Hematopoietic multipotent progenitor cell treated with erythropoietin and hydrocortisone succinate and interleukin-3 and kit ligand, for 15 days (in vitro differentiated cells): ENCODE measurements around the gene COL23A1.

Experiments
- DNase-seq: peaks from one replicate; pipeline ENCODE4 v3.0.0-alpha.2; 2015; ENCODE audit warnings: low spot score

Gene COL23A1

DNA sequence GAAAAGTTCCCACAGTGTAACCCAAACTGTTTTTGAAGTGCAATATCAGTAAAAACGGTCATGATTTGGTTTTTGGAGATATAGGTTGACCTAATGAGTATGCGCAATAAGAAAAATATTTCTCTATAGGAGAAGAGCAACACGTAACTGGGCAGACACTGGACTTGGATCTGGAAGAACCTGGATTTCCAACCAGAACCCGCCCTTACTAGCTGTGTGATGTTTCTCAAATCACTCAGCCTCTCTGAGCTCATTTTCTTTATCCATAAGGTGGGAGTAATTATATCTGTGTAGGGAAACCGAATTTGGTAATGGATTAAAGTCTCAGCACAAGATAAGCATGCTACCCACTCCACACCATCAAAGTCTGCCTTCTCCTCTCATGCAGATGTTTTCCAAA, 169.1 kb downstream of the COL23A1 start:
- no peak for DNase-seq

DNA sequence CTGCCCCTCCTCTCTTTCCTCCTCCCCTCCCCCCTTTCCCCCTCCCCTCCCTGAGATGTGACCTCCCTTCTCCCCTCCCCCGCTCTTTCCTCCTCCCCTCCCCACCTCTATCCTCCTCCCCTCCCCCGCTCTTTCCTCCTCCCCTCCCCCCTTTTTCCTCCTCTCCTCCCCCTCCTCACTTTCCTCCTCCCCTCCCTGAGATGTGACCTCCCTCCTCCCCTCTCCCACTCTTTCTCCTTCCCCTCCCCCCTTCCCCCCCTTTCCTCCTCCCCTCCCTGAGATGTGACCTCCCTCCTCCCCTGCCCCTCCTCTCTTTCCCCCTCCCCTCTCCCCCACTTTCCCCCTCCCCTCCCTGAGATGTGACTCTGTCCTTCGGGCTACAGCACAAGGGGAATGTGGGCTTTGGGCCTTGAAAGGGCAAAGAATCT, 169.8 kb downstream of the COL23A1 start:
- DNase-seq: no peak

DNA sequence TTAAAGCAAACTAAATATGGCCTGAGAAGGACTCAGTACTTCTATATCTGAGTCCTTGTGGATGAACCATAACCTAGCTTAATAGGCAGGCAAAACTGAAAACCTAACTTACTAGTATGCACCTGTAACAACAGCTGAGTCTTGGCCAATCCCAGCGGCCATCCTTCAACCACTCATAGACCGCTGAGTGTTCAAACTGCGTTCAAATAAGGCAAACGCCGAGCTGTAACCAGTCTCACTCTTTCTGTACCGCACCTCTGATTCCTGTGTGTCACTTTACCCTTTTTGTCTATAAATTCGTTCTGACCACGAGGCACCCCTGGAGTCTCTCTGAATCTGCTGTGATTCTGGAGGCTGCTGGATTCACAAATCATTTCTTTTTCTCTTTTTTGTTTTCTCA, 170.5 kb downstream of the COL23A1 start:
- no peak for DNase-seq

DNA sequence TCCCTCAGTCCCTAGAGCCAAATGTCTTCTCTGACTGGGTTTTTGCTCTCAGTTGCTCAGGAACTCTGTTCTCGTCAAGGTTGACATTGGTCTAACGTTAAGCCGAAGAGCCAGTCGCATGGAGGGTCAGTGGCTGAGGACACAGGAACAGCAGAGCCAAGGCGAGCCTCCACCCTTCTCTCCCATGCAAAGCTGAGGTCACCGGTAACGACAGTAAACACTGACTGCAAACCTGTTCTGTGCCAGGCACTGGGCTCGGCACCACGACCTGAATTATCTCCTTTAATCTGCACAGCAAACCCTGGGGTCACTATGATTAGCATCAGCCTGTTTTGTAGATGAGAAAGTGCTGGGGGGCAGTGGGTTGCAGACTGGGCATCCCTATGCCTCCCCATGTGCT, 171.0 kb downstream of the COL23A1 start:
- DNase-seq: no peak

GRCh38 chr5:178418471-178419010, 171.7 kb downstream of the COL23A1 start:
- DNase-seq: no peak

DNA sequence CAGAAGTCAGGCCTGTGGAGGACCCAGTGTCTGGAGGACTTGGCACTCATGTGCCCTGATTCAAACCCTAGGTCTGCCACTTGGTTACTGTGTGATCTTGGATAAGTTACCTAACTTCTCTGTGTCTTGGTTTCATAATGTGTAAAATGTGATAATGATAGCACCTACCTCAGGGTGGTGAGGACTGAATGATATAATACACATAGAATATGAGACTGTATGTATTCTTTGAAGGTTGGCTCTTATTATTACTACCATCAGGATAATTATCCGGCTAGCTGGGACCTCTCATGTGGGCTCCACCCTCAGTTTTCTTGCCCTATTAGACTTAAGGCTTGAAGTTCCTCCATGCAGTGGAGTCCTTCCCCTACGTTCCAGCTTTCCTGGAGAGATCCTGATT, 172.2 kb downstream of the COL23A1 start:
- DNase-seq: no peak

- no peak for DNase-seq
Observed at GRCh38 chr5:178417391-178417811, 172.8 kb downstream of the COL23A1 start.

DNA sequence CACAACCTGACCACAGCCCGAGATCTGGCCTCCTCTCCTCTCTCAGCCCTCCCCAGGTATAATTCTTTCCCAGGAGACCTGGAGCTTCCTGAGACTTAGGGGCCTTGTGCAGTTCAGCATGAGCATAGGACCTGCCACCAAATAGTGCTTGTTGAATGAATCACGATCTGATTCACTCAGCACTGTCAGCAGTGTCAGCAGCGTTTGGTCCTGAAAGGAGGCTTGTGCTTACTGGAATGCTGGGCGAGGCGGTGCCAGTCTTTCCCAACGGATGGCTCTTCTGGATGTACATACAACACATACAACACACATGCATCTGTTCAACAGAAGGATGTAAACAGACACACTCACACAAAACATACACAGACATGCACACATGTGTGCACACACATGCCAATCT, 173.3 kb downstream of the COL23A1 start:
- DNase-seq: no peak

DNA sequence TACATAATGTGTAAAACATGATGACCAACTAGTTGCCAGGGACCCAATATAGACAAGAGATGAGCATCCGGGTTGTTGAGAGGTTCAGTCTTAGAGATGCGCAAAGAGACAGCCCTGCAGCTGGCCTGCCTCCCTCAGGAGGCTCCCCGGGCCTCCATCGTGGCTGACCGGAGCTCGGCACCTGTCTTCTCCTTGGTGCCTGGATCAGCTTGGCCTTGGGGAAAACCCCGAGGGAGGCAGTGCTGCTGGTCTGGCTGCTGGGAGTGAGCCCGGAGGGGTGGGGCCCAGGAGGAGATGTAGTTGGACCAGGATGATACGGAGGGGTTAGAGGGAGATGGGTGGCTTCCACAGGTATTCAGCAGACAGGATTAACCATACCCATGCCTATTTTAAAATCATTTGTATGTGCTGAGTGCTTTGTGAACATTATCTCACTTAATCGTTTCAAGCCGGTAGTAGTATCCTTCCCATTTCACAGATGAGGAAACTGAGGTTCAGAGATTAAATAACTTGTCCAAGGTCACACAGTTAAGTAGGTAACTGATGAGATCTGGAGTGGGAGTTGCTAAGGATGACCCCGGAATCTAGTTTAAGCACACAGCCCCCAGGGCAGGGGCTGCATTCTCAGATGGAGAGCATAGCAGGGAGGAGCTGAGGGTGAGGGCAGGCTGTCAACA, 173.8 kb downstream of the COL23A1 start:
- DNase-seq: no peak

DNA sequence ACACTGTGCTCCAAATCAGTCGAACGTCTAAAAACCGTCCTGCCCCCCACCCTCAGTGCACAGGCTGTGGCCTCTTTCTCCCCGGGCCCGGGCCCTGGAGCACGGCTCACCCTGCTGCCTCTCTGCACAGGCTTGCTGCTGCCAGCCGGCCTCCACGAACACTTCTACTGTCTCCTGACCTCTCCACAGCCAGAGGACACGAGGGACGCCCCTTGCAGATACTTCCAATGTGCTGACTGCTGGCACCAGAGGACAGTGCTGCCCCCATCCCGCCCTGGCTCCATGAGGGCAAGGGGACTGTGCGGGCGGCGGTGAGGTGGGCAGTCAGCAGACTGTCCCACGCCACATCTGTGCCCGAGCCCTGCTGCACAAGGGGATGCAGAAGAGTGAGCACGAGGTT, 174.8 kb downstream of the COL23A1 start:
- no peak for DNase-seq

- no peak for DNase-seq
Observed at GRCh38 chr5:178413988-178414387, 176.2 kb downstream of the COL23A1 start.

DNA sequence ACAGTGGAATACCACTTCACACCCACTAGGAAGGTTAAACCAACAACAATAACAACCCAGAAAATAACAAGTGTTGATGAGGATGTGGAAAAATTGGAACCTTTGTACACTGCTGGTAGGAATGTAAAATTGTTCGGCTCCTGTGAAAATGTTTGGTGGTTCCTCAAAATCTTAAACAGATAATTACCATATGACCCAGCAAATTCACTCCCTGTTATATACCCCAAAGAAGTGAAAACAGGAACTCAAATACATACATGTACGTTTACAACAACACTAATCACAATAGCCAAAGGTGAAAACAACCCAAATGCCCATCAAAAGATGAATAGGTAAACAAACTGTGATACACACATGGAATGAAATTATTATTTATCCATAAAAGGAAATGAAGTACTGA, 179.1 kb downstream of the COL23A1 start:
- DNase-seq: no peak

DNA sequence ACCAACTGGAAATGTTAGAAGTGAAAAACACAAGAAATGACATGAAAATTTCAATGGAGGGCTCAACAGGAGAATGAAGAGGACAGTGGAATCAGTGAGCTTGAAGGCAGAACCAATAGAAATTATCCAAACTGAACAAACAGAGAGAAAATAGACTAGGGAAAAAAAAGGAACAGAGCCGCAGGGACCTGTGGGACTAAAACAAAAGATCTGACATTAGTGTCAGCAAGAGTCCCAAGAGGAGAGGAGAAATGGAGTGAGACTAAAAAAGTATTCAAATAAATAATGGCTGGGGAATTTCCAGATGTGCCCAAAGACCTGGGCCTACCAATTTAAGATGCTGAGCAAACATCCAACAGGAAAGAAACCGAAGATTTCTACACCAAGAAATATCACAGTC, 182.5 kb downstream of the COL23A1 start:
- DNase-seq: no peak

- no peak for DNase-seq
Observed at GRCh38 chr5:178404987-178405386, 185.2 kb downstream of the COL23A1 start.

DNA sequence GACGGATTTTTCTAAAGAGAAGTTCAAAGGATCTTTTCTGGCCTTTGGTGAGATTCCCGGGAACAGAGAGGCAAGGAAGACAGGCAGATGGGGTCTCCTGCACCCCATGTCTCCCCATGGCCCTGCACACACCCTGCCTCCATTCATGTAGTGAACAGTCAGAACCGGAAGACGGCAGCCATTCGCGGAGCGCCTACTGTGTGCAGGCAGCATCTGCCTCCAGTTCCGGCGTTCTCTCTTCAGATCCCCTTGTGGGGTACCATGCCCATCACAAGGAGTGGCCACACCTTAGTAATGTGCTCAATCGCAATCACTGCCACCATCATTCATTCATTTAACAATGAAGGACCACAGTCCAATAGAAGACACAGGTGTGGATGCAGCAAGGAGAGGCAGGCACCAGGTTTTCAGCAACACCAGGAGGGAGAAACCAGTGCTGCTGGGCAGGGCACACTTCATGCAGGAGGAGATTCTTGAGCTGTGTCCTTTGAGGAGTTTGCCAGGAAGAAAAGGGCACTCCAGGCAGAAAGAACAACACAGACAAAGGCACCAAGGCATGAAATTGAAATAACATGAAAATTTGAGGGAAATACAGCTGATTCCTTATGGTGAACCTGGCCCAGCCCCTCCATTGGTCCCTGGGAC, 186.1 kb downstream of the COL23A1 start:
- DNase-seq: no peak

DNA sequence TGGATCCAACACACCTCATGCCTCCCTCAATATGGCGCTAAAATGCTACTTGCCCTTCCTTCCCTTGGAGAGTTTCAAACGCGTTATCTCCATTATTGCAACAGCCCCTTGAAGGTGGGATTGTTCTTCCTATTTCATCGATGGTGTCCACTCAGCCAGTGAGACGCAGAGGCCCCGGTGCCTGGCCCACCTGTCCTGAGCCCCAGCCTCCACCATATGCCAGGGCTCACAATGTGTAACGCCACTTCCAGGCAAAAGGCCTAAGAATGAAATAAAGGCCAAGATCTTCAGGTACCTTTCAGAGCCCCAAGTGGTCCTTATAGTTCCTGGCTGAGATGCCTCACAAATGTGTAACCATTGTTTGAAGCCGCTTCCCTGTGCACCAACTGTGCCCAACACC, 186.8 kb downstream of the COL23A1 start:
- no peak for DNase-seq

GRCh38 chr5:178399701-178400095, 190.5 kb downstream of the COL23A1 start:
- DNase-seq: no peak

DNA sequence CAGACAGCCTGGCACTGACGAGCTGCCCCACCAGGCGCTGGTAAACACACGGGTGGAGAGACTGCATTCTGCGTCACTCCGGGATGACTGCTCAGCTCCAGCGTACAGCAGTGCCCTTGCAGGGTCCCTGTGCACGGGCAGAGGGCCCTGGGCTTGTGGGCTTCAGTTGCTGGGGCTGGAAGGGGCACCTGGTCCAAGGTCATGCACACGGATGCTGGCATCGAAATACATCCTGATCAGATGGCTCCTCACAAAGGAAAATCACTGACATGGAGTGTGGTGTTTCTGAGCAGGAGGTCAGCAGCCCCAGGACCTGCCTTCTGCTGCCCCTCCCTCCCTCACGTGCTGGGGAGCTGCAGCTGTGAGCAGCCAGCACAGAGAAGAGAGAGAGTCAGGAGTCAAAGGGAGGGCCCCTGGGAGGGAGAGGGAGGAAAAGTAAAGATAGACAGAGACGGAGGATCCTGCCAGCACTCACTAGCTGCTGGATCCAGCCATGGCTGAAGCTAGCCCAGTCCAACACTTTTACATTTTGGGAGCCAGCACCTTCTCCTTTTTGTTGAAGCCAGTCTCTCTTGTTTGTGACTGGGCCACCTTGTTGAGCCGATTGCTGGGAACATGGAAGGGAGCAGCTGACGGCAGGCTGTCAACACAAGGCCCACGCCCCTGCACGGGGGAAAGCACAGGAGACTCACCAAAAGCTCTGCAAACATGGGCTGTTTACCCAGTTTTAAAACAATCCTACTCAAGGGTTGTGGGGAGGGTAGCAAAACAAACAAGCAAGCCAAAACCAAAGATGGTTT, 191.1 kb downstream of the COL23A1 start:
- no peak for DNase-seq

DNA sequence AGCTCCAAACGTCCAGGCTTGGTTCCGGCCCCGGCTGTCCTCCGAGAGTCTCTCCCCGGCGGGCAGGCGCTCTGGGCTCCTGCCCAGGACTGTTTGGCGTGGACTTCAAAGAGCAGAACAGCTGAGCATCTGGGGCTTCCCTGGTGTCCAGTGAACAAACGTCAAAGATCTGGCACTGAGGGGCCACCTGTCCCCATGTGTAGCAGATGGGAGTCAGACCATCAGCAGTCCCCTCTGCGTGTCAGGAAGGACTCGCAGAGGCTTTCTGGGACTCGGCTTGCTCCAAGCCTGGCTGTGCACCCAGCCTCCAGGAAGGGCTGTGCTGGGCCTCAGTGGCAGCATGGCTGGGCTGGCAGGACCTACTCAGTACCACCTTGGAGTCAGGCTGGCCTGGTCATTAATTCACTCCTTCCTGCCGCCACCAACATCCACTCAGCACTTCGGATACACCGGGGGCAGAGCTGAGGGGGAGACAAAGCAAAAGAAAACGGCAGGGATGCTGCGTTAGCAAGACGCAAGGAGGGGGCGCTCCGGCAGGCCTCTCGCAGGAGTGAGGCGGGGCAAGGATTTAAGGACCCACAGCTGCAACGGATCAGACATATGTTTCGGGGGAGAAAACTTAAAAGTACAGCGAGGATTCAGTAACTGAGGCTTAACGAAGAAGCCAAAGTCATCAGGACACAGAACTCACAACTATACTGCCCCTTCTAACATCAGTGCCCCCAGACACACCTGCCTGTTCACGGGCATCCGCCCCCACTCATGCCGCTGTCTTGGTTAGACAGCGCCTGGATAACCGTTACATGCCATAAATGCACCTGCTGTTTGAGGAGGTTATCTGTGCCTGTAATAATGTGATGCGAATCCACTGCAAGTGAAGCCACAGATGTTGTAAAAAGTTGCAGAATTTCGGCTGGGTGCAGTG, 193.1 kb downstream of the COL23A1 start:
- DNase-seq: no peak

DNA sequence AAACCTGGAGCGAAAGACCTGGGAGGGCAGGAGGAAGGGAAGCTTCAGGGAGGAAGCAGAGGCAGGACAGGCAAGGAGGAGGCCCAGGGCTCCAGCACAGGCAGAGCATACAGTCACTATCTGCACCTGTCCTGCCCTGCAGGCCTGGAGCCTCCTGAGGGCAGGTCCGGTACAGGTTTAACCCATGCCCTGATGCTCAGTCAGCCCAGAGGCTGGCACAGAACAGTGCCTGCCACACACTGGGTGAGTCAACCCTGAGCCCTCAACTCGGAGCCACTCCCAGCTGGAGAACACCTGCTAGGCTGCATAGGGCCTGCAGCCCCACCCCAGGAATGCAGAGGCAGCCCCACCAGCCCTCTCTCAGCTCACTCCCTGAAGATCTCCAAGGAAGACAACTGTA, 196.1 kb downstream of the COL23A1 start:
- no peak for DNase-seq

- no peak for DNase-seq
Observed at GRCh38 chr5:178392931-178393394, 197.2 kb downstream of the COL23A1 start.

- no peak for DNase-seq
Observed at GRCh38 chr5:178392386-178392785, 197.8 kb downstream of the COL23A1 start.
